Stimulated activated CD8-positive, alpha-beta memory T cell treated with anti-CD3 and anti-CD28 coated beads, Interleukin-7, amount 100 ng/mL, for 1 hour (primary cell): ENCODE measurements around the gene IMMT.
"Not testable (repeated sequence)": the region's sequence is repeated elsewhere in the genome, so short reads cannot be mapped to it uniquely, and the experiment has no call there.

Source experiments
- DNase-seq, 2 donors: peaks; one replicate each; pipeline ENCODE4 v3.0.0-alpha.2; 2020; ENCODE audit warnings: low read depth in 2 of 2

Gene IMMT

DNA sequence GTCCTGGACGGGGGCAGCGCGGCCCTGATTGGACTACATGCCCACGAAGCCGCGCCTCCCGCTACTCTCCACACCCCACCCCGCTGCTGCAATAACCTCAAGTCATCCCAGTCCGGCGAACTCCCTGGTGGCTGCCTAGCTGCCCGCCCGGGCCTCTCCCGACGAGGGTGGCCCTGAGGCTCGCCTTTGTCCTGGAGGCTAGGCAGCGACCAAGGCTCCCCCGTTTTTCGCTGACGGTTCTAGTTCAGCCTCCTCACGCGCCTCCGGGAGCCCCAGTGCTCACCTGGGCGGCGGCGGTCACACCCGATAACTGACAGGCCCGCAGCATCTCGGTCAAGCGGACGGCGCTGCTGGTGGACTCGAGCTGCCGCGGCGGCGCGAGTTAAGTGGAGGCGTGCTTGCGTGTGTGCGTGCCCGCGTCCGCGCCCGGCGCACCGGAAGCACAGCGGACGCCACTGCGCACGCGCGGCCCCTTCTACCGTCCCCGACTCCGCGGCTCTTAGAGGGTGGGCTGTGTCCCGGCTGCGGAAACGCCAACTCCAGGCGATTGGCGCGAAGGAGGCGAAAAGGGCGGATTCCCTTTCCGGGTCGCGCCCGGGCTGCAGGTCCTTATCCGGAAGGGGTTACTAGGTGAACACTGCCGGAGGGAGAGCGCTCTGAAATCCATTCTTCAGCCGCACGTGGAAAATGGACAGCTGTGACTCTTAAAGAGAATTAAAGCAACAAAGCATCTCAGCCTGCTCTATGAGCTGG lies at the start of gene IMMT:
IMMT (minus strand) TSS at position 408 of the 753 bp plus-strand sequence; CDS start at position 328, 80 bp downstream.
- DNase-seq = peak; percentile 76 to 88

DNA sequence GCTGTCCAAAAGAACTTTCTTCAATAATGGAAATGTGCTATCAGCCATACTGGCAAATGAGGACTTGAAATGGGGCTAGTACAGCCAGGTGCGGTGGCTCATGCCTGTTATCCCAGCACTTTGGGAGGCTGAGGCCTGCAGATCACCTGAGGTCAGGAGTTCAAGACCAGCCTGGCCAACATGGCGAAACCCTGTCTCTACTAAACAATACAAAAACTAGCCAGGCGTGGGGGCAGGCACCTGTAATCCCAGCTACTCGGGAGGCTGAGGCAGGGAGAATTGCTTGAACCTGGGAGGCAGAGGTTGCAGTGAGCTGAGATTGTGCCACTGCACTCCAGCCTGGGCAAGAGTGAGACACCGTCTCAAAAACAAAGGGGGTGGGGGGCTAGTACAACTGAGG lies 49.5 kb upstream of the IMMT start:
- DNase-seq = not testable (repeated sequence)

DNA sequence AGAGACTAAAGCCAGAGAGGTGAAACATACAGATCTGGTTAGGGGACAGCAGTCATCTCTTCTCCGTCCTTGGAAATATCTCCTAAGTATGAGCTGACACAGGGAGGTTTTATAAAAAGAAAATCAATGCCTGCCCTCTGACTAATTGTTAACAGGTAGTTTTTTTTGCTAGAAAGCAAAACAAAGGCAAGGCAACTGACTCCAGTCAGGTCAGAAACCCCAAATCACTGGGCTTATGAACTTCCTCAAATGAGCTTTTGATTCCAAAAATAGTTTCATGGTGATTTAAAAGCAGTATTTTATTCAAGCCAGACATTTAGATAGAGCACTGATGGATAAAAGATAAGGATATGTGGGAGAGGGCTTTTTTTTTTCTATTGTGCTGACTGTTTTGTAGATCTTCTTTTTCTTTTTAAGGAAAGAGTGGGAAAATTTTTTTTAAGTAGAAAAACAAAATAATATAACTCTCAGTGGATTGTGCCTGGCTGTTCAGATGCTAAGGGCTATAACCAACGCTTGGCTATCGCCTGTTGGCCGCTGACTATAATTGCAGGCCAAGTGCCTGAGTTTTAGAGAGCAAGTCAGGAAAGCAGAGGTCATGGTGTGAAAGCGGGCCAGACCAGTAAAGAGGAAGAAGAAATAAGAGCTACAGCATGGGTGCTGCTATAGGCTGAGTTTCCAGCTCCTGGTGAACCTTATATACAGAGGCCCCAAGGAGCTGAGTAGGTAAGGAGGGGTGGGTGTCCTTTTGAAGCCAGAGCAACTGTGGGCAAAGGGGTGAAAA lies 48.9 kb upstream of the IMMT start:
- no peak for DNase-seq

DNA sequence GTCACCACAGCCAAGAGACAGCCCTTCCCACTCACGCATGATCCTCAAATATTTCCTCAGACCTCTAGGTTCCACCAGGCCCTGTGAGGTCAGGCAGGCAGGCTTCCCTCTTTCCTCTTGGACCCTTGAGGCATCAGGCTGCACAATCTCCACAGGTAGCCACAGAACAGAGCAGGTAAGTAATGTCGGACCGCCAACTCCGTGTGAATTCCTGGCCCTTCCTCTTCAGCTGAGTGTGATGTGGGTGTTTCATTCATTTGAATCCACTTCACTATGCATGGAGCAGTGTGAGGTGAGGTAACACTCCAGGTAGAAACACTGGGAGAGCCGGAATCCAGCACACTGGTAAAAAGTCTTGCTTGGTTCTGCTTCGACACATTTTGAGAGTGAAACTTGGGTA lies 48.0 kb upstream of the IMMT start:
- no peak for DNase-seq

DNA sequence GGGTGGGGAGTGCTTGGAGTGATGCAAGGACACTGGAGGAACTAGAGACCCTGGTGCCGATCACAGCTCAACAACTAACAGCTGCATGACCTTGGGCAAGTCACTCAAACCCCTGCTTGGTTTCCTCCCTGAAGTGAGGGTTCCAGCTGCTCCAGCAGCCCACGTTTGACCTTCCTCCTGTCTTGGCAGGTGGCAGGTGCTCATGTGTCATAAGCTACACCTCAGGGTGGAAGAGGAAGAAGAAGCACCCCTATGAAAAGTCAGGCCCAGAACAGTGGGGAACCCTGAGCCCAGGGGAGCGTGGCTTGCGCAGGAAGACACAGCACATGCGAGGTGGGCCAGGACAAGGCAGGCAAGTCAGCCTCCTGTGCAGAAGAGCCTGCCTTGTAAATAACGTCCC lies 46.3 kb upstream of the IMMT start:
- no peak for DNase-seq

DNA sequence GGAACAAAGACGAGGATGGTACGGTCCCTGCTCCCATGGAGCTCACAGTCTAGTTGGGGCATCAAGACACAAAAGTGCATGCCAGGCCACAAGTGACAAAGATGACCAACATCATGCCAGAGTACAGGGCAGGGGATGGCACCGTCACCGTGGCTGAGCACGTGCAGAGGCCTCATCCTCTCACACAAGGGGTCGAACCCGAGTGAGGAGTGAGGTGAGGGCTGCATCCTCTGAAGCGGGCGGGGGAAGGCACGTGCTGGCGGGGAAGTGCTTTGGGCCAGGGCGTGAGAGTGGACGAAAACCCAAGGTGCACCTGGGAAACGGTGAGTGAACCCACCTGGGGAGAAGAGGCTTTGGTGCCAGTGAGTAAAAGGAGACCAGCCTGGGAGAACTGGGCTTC lies 45.0 kb upstream of the IMMT start:
- no peak for DNase-seq

DNA sequence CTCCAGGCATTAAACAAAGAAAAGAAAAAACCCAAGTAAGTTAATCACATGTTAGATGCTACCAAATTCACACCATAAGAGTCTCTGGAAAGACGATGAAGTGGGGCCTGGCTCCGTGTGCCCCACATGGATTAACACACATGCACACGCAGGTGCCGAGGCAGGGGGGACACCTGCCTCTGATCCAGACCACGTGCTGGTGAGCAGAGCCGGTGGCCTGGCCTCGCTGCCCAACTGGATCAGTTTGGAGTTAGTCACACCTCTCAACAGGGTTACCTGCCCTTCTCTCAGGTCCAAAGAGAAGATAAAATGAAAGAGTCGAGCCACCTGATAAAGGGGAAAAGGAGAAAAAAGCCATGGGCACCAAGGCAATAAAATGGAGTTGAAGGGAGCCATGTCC lies 44.5 kb upstream of the IMMT start:
- no peak for DNase-seq

DNA sequence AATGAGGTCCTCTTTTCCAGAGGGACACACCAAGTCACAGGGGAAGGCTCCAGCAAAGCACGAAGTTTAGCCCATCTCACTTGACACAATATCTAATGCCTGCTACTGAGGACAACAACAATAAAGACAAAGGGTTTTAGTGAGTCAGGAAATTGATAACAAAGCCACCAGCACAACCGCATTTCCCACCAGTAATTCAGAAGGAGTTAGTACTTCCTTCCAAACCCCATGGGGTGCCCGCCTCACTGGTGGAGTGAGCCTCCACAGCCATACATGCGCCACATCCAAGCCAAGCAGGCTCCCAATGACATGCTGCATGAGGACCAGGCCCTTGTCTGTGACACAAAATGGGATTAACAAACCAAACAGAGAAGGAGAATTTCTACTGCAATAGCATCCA lies 44.1 kb upstream of the IMMT start:
- no peak for DNase-seq

DNA sequence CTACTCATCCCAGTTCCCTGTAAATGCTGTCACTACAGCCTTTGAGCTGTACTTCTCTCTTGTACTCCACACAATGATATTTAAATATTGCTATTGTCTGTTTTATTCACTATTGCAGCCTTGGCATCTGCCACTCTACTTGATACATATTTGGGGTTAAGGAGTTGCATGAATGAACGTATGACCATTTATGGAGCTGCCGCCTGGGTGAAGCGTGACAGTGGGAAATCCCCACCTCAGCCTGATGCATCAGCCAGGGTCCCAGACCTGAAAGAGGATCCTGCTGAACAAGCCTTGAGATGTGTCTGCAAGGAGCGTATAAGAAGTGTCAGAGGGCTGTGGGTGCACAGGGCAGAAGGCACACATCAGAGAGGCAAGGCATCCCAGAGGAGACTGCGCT lies 43.1 kb upstream of the IMMT start:
- DNase-seq = no peak

DNA sequence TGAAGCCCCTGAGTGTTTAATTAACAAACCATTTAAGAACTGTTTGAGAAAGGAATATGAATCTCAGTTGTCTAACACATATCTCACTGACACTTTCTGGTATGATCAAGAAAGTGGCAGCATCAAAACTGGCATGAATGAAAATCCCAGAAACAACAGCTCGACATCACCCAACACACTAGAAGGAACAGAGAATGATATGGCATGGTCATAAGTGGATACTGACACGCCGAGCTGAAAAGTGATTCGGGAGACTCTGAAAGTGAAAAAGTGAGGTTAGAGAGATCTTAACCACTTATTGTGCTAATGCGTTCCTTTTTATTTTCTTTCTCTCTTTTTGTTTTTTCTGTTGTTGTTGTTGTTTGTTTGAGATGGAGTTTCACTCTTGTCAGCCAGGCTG lies 41.9 kb upstream of the IMMT start:
- no peak for DNase-seq

DNA sequence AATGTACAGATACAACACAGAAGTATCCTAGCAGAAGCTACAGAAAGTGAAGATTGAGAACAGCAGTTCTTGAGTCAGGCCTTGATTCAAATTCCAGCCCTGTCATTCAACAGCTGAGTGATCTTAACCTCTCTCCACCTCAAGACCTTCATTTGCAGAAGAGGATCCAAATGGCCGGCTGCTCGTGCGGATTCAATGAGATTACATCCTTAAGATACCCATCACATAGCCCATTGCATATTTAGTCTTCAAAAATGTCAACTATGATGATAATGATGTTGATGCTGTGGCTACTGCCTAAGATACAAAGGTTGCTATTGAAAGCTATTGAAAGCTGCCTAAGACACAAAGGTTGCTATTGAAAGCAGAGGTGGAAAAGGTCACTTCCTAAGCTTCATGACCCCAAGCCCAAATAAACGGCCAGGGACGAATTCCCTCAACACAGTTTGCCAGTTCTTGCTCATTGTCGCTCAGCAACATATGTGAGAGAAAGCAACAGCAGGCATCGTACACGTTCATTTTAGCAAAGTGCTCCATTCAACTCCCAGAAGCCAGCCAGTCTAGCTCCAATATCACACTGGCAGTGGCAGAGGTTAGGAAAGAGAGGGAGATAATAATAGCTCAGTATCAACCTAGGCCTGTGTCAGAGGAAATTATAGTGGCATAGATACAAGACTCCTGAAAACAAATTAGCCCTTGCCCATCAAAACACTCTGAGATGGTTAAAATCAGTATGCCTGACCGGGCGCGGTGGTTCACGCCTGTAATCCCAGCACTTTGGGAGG lies 40.1 kb upstream of the IMMT start:
- no peak for DNase-seq

DNA sequence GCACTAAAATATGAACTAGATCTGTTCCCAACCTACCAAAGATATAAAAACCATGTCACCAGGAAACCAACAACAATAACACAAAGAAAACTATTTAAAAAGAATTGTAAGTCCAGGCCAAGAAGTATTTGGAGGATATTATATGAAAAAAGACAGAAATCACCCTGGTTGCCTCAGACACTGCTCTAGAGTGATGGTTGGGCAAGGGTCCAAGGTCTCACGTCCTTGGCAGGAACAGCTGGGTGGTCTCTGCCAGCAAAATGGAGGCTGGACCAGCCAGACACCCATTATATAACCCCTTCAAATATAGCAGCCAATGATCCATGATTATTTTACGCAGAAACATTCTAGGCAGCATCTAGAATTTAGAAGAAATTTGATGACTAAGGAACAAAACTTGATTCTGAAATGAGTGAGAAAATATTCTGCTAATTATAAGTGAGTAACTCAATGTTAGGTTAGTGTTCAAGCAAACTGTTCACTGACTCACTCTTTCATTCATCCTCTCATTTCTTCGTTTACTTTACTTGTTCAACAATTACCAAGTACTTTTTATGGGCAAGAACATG lies 39.4 kb upstream of the IMMT start:
- DNase-seq = no peak

DNA sequence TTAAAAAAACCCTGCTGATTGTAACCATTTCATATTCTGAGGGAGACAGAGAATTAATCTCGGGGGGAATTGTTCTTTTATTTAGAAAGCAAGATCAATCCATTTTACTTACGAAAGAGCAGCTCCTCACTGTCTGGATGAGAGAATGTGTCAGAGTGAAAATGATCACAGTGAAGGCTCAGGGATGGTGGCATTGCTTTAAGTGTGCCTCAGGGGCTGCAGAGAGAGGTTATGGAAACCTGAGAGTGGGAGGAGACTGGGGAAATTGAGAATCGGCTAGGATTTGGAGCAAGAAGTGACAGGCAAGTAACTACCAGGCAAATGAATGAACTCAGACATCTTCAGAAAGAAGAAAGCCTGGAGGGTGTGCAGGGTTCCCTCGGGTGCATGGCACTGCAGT lies 38.2 kb upstream of the IMMT start:
- DNase-seq = no peak

DNA sequence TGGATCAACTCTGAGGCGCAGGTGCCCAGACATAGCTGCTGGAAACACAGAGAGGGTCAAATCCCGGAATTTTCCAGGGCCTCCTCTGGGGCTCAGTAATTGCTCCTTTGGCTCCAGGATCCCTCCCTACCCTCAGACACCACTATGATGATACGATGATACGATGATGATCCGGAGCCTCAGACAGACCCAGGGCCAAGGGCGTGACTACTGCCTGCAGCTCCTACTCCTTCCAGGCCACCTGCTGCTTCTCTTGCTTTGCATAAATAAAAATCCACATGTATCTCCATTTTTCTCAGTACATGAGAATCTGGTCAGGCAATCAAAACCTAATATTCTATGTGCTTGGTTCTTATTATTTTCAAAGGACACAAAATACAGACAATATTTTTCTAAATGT lies 37.6 kb upstream of the IMMT start:
- DNase-seq = no peak

DNA sequence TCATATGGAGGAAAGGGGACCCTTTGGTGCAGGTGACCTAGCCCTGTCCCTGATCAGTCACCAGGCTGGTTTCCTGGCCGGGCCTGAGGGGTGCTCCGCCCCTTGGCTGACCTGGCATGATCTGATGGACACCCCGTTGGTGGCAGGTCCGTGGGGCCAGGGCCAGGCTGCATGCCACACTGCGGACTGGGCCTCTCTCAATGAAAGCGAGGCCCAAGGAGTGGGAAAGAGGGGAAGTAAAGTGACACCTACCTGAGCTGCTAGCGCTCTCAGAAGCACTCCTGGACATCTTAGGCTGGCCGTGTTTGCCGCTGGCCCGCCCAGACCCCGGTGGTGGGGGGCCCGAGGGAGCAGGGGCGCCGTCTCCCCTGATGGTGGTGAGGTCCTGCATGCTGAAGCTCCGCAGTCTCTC lies 37.1 kb upstream of the IMMT start:
- DNase-seq = no peak

DNA sequence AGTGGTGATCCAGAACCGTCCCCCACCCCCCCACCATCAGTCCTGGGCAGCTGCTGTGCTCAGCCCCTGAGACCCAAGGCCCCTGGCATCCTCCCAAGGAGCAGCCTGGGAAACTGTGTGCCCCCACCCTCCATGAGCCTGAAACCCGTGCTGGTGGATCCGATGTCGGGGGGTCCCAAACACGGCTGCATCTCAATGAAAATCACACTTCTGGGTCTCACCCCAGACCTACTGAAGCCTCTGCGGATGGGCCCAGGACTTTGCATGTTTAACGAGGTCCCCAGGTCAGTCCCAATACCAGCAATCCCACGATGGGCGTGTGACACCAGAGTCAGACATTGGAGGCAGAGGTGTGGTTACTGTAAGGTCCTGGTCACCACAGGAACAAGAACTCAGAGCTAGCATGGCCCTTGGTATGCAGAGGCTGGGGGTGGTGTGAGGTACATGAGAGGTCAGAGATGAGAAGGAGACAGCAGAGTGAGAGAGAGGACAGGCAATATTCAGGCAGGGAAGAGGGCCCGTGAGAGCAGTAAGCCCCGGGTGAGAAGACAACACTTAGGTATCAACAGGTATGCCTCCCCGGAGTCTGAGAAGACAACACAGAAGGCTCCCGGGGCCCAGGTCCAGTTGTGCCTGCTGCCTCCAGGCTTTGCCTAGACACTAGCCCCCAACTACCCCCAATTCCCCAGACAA lies 36.6 kb upstream of the IMMT start:
- DNase-seq = no peak

DNA sequence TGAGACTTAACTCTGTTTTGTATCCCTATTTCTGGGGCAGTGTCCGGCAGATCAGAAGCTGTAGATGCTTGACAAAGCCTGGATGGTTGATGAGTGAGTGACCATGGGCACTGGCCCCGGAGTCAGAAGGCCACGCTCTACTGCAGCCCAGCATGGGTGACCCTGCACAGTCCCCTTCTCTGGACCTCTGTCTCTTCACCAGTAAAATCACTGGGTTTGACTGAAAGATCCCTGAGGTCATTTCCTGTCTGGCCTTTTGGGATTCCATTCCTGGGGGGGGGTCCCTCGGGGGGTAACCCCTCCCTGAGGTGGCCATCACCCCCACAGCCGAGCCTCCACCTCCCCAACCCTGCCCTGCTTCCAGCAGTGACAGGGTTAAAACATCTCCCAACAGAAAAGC lies 35.7 kb upstream of the IMMT start:
- no peak for DNase-seq

DNA sequence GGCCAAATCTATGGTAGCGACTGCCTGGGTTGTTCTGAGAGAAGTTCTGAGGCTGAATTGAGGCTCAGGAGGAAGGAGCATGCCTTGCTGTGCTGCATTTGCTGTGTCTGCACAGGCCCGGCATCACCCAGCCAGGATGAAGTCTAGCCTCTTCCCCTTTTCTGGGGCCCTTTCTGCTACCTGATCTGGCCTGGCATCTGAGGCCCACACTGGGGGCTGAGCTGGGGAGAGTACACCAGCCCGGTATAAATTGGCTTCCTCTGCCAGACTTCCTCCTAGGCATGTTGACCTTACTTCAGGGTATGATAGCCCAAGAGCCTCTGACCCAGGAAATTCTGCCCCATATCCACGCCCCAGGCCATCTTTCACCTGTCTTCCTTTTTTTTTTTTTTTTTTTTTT lies 34.0 kb upstream of the IMMT start:
- no peak for DNase-seq

DNA sequence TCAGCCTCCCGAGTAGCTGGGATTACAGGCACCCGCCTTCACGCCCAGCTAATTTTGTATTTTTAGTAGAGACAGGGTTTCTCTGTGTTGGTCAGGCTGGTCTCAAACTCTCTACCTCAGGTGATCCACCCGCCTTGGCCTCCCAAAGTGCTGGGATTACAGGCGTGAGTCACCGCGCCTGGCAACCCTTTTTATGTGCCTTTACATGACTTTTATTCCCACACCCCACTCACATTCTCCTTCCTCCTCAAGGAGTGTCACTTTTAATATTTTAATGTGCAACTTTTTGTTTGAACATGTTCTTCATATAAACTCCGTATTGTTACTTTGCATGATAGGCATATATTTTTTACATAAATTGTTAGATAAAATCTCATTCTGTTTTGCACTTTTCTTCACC lies 33.3 kb upstream of the IMMT start:
- DNase-seq = not testable (repeated sequence)

DNA sequence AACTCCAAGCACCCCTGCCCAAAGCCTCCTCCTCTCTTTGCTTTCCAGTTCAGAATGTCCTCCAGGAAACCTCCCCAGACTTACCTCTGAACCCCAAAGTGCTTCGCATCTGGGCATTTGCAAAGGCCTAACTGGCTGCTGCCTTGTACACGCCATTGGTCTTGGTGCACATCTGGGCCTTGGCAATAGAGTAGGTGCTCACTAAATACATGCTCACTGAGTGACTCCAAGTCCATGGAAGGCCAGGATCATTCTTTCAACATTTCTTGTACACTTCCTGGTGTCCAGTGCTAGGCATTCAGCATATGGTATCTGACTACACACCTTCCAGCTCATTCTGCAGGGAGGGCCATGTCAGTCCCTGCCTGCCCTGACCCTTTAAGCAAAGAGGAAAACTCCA lies 32.4 kb upstream of the IMMT start:
- no peak for DNase-seq

DNA sequence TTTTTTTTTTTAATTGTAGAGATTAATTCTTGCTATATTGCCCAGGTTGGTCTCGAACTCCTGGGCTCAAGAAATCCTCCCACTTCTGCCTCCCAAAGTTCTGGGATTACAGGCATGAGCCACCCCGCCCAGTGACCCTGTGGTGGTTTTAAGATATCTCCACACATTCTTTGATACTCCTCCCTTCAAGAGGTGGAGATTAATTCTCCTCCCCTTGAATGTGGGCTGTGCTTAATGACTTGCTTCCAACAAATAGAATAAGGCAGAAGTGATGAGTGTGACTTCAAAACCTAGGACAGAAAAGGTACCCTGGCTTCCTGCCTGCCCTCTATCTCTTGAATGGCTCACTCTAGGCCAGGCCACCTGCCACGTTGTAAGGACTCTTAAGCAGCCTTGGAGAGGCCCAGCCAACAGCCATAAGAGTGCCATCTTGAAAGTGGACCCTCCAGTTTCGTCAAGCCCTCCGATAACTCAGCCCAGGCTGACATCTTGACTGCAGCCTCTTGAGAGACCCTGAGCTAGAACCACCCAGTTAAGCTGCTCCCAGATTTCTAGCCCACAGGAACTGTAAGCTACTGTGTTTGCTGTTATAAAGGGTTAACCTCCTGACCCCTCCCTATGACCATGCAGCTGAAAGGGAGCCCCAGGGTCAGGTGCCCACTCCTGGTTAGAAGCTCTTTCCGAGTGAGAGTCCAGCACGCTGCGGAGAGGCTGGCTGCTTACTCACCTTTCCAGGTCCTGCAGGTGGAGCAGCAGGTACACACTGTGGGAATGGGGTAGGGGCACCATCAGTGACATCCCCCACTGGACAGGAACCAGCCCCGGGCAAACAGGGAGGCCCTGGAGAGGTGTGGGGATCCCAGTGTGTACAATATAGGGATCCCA lies 31.6 kb upstream of the IMMT start:
- DNase-seq = no peak
